Measurements from ENCODE around the gene GPC3. TPM values are rescaled to one million over a fixed set of nuclear protein-coding genes. Genes with fewer than 3 reads are reported as not detected.

The GPC3 gene
- total and polyA plus RNA-seq, 2 experiments from 2014 or later, result 36.8 to 60.1 TPM

- no peaks in the 10 kb centered on the region for H4K20me1 ChIP-seq (replicated peaks; ENCODE audit: insufficient read depth)
- TF ChIP-seq, protein P1, sequence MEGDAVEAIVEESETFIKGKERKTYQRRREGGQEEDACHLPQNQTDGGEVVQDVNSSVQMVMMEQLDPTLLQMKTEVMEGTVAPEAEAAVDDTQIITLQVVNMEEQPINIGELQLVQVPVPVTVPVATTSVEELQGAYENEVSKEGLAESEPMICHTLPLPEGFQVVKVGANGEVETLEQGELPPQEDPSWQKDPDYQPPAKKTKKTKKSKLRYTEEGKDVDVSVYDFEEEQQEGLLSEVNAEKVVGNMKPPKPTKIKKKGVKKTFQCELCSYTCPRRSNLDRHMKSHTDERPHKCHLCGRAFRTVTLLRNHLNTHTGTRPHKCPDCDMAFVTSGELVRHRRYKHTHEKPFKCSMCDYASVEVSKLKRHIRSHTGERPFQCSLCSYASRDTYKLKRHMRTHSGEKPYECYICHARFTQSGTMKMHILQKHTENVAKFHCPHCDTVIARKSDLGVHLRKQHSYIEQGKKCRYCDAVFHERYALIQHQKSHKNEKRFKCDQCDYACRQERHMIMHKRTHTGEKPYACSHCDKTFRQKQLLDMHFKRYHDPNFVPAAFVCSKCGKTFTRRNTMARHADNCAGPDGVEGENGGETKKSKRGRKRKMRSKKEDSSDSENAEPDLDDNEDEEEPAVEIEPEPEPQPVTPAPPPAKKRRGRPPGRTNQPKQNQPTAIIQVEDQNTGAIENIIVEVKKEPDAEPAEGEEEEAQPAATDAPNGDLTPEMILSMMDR (conservative IDR thresholded peaks at IDR 0.05; ENCODE audit: low read depth in 2 of 2), result no peak
- TF ChIP-seq JUNB (IDR thresholded peaks at IDR 0.05; ENCODE audit: unreplicated experiment), result no peak
- TF ChIP-seq EZH2 (IDR thresholded peaks at IDR 0.05; ENCODE audit: low read depth, unreplicated experiment), result no peak
- no peak for TF ChIP-seq ETS1 (IDR thresholded peaks at IDR 0.05)
- no peak for TF ChIP-seq NANOG (IDR thresholded peaks at IDR 0.05; ENCODE audit: borderline replicate concordance)
- TF ChIP-seq ZNF462 (CRISPR knock-in tag; IDR thresholded peaks at IDR 0.05), result no peak
- TF ChIP-seq ZNF114 (CRISPR knock-in tag; IDR thresholded peaks at IDR 0.05), result no peak
- TF ChIP-seq CREB1 (CRISPR knock-in tag; IDR thresholded peaks at IDR 0.05; ENCODE audit: low read depth), result no peak
- H2AFZ ChIP-seq, result no peak overlapping the region
- Mint-ChIP-seq H3K9me3 (no peaks in the 10 kb centered on the region), H3K4me3 (no peak overlapping the region), H3K27ac (no peak overlapping the region), H3K4me1 (peaks cover 6% of the 10 kb centered on the region; the same call in 1 of the 3 replicates), H3K36me3 (ENCODE audit: low read depth) (no peaks in the 10 kb centered on the region), H3K27me3 (ENCODE audit: insufficient read depth, low read depth, poor library complexity) (peaks cover 2% of the 10 kb centered on the region)
- no peaks in the 10 kb centered on the region for H3F3A ChIP-seq (replicated peaks; ENCODE audit: low read depth)
- no peaks in the 10 kb centered on the region for H3K9me2 ChIP-seq (ENCODE audit: insufficient read depth)
- no peak overlapping the region for H3K4me3 ChIP-seq
- no peaks in the 10 kb centered on the region for H3K79me2 ChIP-seq (replicated peaks; ENCODE audit: insufficient read depth)
- no peak for ATAC-seq
- no peak for DNase-seq (ENCODE audit: low spot score)
- no peaks in the 10 kb centered on the region for H3K27me3 ChIP-seq (ENCODE audit: insufficient read depth)
- no peak overlapping the region for H3K27ac ChIP-seq (ENCODE audit: low read depth)
- H3K4me1 ChIP-seq (ENCODE audit: insufficient read depth), result no peaks in the 10 kb centered on the region
- no peak overlapping the region for H3K4me2 ChIP-seq
- H3K36me3 ChIP-seq (ENCODE audit: insufficient read depth), result no peaks in the 10 kb centered on the region
Measured at GRCh38 chrX:133810925-133811324, 174.5 kb downstream of the GPC3 start.

All from GM23338 (cell line).